Activated T-helper 17 cell treated with anti-CD3 and anti-CD28 coated beads, Interleukin-2, amount 50 U/mL, for 72 hours (primary cell): ENCODE results near the gene RIMBP2. TPM values are rescaled to one million over a fixed set of nuclear protein-coding genes. Genes with fewer than 3 reads are reported as not detected.

Experiments
- ATAC-seq: fragments of 150-1000 bp; cut with Tn5 transposase; replicated peaks from 2 replicates; pipeline ENCODE4 v1.10.0; 2021; ENCODE audit warnings: mild to moderate bottlenecking, moderate library complexity
- H3K27ac Mint-ChIP-seq: one replicate; pipeline ENCODE4 v1.8.0; 2022; ENCODE audit warnings: mixed read lengths
- H3K27me3 Mint-ChIP-seq: one replicate; pipeline ENCODE4 v1.8.0; 2022; ENCODE audit warnings: mixed read lengths
- H3K36me3 Mint-ChIP-seq: one replicate; pipeline ENCODE4 v1.8.0; 2022; ENCODE audit warnings: low read depth, mild to moderate bottlenecking, mixed read lengths
- H3K4me1 Mint-ChIP-seq: one replicate; pipeline ENCODE4 v1.8.0; 2022; ENCODE audit warnings: mixed read lengths
- H3K4me3 Mint-ChIP-seq: one replicate; pipeline ENCODE4 v1.8.0; 2022; ENCODE audit warnings: mild to moderate bottlenecking, mixed read lengths
- H3K9me3 Mint-ChIP-seq: one replicate; pipeline ENCODE4 v1.8.0; 2022; ENCODE audit warnings: mixed read lengths
- total RNA-seq, 2 donors: library from RNA; stranded (reverse); gene quantifications; one replicate each; pipeline ENCODE4 v1.2.3, GENCODE V29; 2022

Gene RIMBP2
- total RNA-seq, 2 donors from 2014 or later, result 0.29 TPM; not detected in 1

DNA sequence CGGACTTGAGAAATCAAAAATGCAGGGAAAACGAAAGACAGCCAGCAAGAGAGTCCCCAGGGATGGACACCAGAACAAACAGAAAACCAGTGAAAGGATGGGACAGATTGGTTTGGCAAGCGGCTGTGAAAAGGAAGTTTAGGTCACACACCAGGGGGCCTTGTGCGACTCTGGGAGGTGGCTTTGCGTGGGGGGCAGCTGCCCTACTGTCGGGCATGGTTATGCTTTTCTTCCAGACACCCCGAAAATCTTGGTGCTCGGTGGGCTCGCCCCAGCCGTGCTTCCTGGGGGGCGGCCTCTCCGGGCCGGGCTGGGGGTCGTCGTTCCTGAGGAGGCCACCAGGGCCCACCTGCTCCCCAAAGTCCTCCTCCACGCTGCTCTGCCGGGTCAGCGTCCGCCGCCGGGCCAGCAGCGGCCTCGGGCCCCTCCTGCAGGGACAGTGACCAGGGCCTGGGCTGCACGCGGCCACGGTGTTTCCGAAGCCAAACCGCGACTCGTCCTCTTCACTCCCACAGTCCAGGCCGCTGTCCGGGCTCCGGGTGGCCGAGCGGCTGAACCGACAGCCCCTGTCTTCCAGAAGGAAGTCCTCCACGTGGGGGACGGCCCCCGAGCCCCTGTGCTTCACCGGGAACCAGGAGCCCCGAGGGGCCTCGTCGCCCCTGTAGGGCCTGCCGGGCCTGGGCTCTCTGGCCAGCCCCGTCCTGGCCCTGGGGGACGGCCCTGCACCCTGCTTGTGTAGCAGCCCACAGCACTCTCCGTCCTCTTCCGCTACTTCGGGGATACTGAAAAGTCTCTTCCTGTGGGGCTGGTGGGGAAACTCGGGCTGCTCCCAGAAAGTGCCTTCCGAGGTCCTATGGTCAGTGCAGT, 291.9 kb downstream of the RIMBP2 start:
- Mint-ChIP-seq H3K4me1 (no peaks in the 10 kb centered on the region), H3K27me3 (no peaks in the 10 kb centered on the region), H3K27ac (no peak overlapping the region), H3K36me3 (no peaks in the 10 kb centered on the region), H3K9me3 (no peaks in the 10 kb centered on the region), H3K4me3 (no peak overlapping the region)
- no peak for ATAC-seq

DNA sequence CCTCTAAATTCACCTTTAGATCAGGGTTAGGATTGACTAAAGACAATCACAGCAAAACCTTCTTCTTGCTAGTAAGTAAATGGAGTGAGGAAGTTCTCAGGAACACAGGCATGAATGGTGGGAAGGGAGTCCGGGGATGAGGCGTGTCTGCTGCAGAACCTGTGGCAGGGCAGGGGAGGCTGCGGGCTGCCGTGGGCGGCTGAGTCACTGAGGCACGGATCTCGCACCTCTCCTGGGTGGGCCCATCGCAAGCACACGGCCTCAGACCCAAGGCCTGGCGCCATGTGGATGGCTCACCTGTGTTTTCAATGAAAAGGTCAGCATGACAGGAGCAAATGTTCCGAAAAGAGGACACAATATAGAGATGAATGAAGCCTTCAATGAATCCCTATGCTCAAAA, 293.0 kb downstream of the RIMBP2 start:
- H3K4me1 Mint-ChIP-seq, result no peaks in the 10 kb centered on the region
- no peaks in the 10 kb centered on the region for H3K9me3 Mint-ChIP-seq
- H3K36me3 Mint-ChIP-seq, result no peaks in the 10 kb centered on the region
- no peaks in the 10 kb centered on the region for H3K27me3 Mint-ChIP-seq
- H3K27ac Mint-ChIP-seq, result no peak overlapping the region
- H3K4me3 Mint-ChIP-seq, result no peak overlapping the region
- no peak for ATAC-seq

DNA sequence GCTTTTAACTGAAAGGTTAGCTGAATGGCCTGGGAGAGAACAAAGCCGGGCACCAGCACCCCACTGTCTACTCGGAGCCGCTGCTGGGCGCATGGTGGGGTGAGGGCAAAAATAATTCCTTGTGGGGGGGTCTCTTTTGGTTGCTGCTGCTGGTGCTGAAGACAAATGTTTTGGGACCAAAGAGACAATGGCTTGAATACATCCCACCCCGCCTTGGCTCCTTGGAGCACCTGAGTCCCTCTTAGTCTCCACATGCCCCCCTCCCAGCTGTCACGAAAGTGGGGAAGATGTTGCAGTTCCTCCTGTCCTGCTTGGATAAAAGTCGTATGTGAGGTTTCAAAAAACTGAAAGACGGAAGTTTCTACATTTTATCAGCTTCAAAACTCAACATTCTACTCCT, 293.4 kb downstream of the RIMBP2 start:
- no peak overlapping the region for H3K27ac Mint-ChIP-seq
- H3K9me3 Mint-ChIP-seq, result no peaks in the 10 kb centered on the region
- H3K36me3 Mint-ChIP-seq, result no peaks in the 10 kb centered on the region
- H3K27me3 Mint-ChIP-seq, result no peaks in the 10 kb centered on the region
- no peak for ATAC-seq
- no peaks in the 10 kb centered on the region for H3K4me1 Mint-ChIP-seq
- H3K4me3 Mint-ChIP-seq, result no peak overlapping the region

DNA sequence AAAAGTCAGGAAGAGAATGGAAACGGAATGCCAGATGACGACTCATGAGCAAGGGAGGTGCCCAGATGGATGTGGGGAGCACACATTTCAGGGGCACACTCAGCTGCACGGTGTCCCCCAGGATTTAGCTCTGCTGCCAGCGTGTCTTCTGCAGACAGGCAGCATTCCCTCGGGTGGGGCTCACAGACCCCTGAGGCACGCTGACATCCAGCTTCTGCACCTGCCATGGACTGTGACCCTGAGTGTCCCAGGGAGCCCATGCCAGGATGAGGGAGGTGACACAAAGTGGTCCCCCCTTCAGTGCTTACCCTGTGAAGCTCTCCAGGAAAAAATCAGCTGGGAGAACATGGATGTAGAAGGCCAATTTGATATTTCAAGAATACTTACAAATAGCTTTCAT, 294.2 kb downstream of the RIMBP2 start:
- no peak overlapping the region for H3K4me3 Mint-ChIP-seq
- no peaks in the 10 kb centered on the region for H3K4me1 Mint-ChIP-seq
- ATAC-seq, result no peak
- H3K36me3 Mint-ChIP-seq, result no peaks in the 10 kb centered on the region
- H3K27me3 Mint-ChIP-seq, result no peaks in the 10 kb centered on the region
- no peaks in the 10 kb centered on the region for H3K9me3 Mint-ChIP-seq
- H3K27ac Mint-ChIP-seq, result no peak overlapping the region

DNA sequence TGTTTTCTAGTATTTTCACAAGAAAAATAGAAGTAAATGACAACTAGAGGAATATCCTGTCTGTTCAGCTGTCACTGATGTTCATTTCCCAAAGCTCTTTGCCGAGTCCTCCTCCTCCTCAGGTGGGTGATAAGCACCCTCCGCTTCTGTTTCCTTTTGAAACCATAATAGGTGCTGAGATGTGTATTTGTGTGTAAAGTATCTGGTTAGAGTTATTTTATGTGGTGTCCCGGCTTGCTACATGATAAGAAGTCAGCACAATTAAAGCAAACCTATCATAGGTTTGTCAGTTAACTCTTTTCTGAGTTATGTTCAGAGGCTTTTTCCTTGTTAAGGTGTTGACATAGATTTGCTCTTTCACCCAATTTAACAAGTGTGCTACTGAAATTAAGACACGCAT, 296.0 kb downstream of the RIMBP2 start:
- H3K9me3 Mint-ChIP-seq, result no peaks in the 10 kb centered on the region
- no peak for ATAC-seq
- H3K27me3 Mint-ChIP-seq, result no peaks in the 10 kb centered on the region
- H3K4me3 Mint-ChIP-seq, result no peak overlapping the region
- no peak overlapping the region for H3K27ac Mint-ChIP-seq
- no peaks in the 10 kb centered on the region for H3K4me1 Mint-ChIP-seq
- no peaks in the 10 kb centered on the region for H3K36me3 Mint-ChIP-seq

DNA sequence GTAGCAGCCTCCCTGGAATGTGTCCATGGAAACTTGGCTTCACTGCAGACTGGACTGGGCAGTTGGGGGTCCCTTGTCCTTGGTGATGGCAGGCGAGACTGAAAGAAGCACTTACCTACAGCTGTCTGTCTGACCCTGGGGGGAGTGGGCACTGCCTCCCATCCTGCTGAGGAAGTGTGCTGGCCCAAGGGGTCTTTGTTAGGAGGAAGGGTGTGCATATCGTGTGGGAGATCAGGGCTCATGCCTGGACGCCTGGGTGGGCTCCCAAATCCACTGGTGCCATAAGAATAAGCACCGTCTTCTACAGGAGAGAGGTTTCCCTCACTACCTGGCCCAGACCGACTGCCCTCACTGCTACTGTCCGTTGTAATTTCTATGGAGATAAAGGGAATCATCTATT, 297.0 kb downstream of the RIMBP2 start:
- no peak overlapping the region for H3K4me3 Mint-ChIP-seq
- H3K27me3 Mint-ChIP-seq, result peaks cover 1% of the 10 kb centered on the region
- no peaks in the 10 kb centered on the region for H3K36me3 Mint-ChIP-seq
- no peaks in the 10 kb centered on the region for H3K4me1 Mint-ChIP-seq
- H3K27ac Mint-ChIP-seq, result no peak overlapping the region
- ATAC-seq, result no peak
- H3K9me3 Mint-ChIP-seq, result no peaks in the 10 kb centered on the region

DNA sequence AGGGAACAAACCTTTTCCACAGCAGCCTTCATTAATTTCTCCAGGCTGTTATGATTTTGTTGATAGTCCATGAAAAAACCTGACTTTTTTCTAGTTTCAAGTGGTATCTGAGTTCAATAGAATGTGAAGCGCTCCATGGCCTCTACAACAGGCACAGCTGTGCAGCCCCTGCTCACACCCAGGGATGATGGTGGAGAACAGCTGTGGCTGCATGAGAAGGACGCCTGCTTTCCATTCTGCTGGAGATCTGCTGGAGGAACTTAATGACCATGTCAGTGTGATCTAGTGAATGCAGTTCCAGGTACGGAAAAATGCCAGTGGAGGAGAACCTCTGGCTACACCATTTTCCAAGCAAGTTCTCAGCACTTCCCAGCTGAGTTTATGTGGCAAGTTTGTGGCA, 297.8 kb downstream of the RIMBP2 start:
- H3K27ac Mint-ChIP-seq, result no peak overlapping the region
- H3K4me3 Mint-ChIP-seq, result no peak overlapping the region
- no peak for ATAC-seq
- H3K9me3 Mint-ChIP-seq, result no peaks in the 10 kb centered on the region
- no peaks in the 10 kb centered on the region for H3K36me3 Mint-ChIP-seq
- peaks cover 6% of the 10 kb centered on the region for H3K27me3 Mint-ChIP-seq
- H3K4me1 Mint-ChIP-seq, result no peaks in the 10 kb centered on the region

DNA sequence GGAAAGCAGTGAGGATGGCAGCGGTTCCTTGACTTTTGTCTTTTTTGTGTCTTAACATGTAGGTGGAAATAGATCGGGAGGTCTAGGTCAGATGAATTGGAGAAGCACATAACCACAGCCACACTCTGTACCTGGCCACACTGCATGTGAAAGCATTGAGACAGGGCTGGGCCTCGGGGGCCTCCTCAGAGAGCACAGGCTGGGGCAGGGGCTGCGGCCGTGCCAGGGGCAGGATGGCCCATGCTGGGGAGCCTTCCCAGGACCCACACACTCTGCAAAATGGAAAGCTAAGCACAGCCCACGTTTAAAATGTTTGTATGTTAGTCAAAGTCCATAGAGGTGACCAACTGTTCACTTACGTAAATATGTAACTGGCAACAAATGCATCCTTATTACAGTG, 301.7 kb downstream of the RIMBP2 start:
- H3K4me3 Mint-ChIP-seq, result no peak overlapping the region
- H3K27me3 Mint-ChIP-seq, result peaks cover 6% of the 10 kb centered on the region
- H3K27ac Mint-ChIP-seq, result no peak overlapping the region
- H3K4me1 Mint-ChIP-seq, result no peaks in the 10 kb centered on the region
- no peak for ATAC-seq
- H3K9me3 Mint-ChIP-seq, result no peaks in the 10 kb centered on the region
- H3K36me3 Mint-ChIP-seq, result no peaks in the 10 kb centered on the region

DNA sequence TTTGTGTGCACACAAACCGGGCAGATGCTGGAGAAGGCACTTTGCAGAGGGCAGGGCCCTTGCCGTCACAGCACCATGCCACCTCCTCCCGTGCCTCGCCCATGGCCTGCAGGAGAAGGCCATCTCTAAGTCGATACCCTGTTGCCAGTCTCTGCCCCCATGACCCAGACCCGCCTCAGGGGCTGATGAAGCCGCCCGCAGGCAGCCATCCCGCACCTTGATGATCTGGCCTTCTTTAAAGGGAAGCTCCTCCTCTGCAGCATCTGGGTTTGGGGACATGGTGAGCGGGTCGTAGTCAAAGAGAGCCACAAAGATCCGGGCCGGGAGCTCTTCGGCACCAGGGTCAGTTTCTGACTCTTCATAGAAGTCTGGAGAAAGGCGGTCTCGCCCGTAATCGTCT, 302.2 kb downstream of the RIMBP2 start:
- Mint-ChIP-seq H3K27ac (no peak overlapping the region), H3K27me3 (peaks cover 6% of the 10 kb centered on the region), H3K36me3 (no peaks in the 10 kb centered on the region), H3K4me3 (no peak overlapping the region), H3K9me3 (no peaks in the 10 kb centered on the region), H3K4me1 (no peaks in the 10 kb centered on the region)
- no peak for ATAC-seq

DNA sequence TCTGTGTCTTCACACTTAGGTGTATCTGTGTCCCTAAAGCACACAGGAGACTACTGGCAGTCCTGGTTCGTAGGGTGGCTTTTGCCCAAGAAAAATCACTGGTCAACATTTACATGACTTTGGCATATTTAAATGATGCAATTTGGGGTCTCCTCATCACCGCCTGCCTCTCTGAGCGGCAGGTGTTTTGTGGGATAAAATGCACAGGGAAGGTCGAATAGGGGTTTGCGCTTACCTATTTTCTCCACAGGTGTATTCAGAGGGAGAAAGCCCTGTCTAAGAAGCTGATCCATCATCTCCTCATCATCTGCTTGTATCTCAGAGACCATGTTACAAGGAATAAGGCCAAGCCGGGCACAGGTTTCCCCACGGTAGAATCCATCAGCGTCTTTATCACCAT, 303.7 kb downstream of the RIMBP2 start:
- no peak for ATAC-seq
- Mint-ChIP-seq H3K9me3 (no peaks in the 10 kb centered on the region), H3K4me1 (no peaks in the 10 kb centered on the region), H3K4me3 (no peak overlapping the region), H3K36me3 (no peaks in the 10 kb centered on the region), H3K27me3 (peaks cover 6% of the 10 kb centered on the region), H3K27ac (no peak overlapping the region)

DNA sequence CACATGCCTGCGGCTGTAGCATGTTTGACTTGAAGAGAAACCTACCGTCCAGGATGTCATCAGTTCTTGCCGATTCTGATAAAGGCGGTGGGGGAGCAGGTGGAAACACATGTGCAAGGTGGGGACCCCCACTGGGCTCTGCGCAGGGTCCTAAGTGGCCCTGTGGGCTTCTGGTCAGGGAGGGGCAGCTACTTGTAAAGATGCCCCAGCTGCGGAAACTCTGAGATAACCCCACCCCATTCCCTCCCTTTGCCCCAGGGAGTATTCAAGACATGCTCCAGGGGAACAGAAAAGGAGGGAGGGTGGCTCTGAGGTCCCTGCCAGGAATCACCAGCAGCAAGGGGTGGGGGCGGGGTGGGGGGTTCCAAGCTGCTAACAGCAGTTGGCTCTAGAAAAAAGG, 310.8 kb downstream of the RIMBP2 start:
- no peak for ATAC-seq
- Mint-ChIP-seq H3K4me1 (no peaks in the 10 kb centered on the region), H3K27ac (no peak overlapping the region), H3K36me3 (no peaks in the 10 kb centered on the region), H3K27me3 (peaks cover 6% of the 10 kb centered on the region), H3K9me3 (no peaks in the 10 kb centered on the region), H3K4me3 (no peak overlapping the region)

DNA sequence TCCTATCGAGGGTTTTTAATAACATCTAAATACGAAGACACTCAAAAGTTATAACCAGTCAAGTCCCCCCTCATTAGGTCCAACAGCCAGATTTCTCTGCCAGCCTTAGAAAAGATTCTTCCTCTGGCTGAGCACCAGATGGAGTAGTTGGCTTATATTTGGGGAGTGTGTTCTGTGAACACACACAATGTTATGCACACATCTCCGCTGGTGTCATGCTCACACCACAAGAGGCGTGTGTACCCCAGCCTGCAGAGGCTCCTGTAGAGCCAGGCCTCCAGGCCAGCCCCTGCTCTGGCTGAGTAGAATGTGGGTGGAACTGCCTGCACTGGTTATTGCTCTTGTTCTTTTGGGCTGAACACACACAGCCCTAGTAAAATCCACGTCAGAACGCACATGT, 314.4 kb downstream of the RIMBP2 start:
- no peak for ATAC-seq
- Mint-ChIP-seq H3K4me1 (no peaks in the 10 kb centered on the region), H3K27me3 (peaks cover 7% of the 10 kb centered on the region), H3K36me3 (no peaks in the 10 kb centered on the region), H3K4me3 (no peak overlapping the region), H3K27ac (no peak overlapping the region), H3K9me3 (no peaks in the 10 kb centered on the region)

DNA sequence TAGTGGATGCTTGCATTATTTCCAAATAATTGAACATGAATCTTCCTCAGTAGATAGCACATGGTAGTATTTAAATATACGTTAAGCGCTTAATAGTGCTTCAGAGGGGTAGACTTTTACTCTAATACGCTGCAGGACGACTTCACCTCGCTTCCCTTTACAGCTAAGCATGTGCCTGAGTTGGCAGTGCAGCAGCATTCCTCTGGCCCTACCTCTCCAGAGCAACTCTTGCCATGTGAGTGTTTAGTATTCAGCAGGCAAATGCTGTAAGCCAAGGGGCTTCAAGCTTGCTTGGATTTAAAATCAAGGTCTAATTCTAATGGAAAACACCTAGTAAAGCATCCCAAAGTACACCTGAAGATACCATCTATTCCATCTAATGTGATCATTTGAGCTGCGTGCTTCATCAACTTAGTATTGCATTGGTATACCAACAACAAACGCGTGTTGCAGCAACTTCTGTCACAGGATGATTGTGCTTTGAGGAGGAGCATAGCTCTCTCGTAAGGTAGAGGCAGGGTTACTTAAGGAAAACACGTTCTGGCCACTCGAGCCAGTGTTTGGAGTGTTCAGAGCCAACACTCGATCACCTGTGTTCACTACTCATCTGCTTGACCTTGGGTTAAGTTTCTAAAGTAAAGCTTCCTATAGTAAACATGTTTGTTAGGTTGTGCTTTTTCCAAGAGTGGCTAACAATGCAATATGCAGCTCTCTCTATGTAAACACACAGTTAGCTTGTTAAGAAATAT, 317.8 kb downstream of the RIMBP2 start:
- no peak for ATAC-seq
- Mint-ChIP-seq H3K4me3 (no peak overlapping the region), H3K36me3 (no peaks in the 10 kb centered on the region), H3K4me1 (no peaks in the 10 kb centered on the region), H3K27me3 (peaks cover 10% of the 10 kb centered on the region), H3K9me3 (no peaks in the 10 kb centered on the region), H3K27ac (no peak overlapping the region)

DNA sequence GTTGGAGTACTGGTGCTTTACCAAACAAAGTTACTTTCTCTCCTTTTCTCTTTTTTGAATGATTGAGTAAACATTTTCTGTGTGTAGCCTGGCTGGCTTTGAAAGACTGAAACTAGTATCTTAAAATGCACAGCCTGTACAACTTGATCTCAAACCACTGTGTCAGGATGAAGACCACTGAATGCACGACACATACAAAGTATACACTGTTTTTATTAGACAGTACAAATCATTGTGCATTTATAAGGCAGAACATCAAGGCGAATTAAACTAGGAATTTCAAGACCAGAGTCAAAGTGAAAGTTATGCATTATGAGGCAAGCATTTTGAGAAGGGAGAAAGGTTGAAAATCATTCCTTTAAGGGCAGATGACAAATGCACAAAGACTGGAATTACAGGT, 319.4 kb downstream of the RIMBP2 start:
- no peak for ATAC-seq
- Mint-ChIP-seq H3K27ac (no peak overlapping the region), H3K36me3 (no peaks in the 10 kb centered on the region), H3K4me3 (no peak overlapping the region), H3K4me1 (no peaks in the 10 kb centered on the region), H3K9me3 (no peaks in the 10 kb centered on the region), H3K27me3 (peaks cover 7% of the 10 kb centered on the region)

DNA sequence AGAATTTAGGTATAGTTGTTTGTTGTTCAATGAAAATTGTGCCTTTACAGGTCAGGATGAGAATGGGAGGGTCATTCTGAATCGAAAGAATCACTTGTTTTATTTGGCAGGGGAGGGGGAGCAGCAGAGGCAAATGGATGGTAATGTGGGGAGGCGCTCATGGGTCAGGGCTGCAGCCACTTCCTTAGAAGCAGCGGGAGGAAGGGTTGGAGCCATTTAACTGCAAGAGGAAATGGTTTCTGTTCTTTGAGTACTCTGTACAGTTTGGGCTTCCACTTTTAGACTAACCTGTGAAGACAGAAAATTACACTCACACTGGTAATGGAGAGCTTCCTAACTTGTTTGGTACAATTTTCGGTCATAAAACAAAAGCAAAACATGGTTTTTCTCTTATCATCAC, 321.2 kb downstream of the RIMBP2 start:
- no peak for ATAC-seq
- Mint-ChIP-seq H3K27me3 (peaks cover 7% of the 10 kb centered on the region), H3K36me3 (no peaks in the 10 kb centered on the region), H3K27ac (no peak overlapping the region), H3K9me3 (peaks cover 5% of the 10 kb centered on the region), H3K4me3 (no peak overlapping the region), H3K4me1 (no peaks in the 10 kb centered on the region)
